Dermis blood vessel endothelial cell (primary cell): ENCODE data around the gene MEGF10. TPM values are rescaled to one million over a fixed set of nuclear protein-coding genes. Genes with fewer than 3 reads are reported as not detected.

Source experiments
- DNase-seq: peaks from one replicate; pipeline ENCODE4 v3.0.0; 2010
- total RNA-seq: library from RNA; depleted of rRNA; stranded (reverse); fragments of >200 nt; gene quantifications from 2 replicates; pipeline ENCODE4 v1.2.3, GENCODE V29; 2014

The MEGF10 gene
- total RNA-seq, 1 donor from 2014 or later, result 1.4 TPM

- no peak for DNase-seq
Measured at GRCh38 chr5:127370631-127371030, 80.0 kb downstream of the MEGF10 start.

- DNase-seq, result peak; percentile 2
Measured at GRCh38 chr5:127373858-127374491, 83.4 kb downstream of the MEGF10 start.

GRCh38 chr5:127375124-127375523 is 84.5 kb downstream of the MEGF10 start:
- no peak for DNase-seq

- DNase-seq, result no peak
Measured at GRCh38 chr5:127375544-127376091, 85.0 kb downstream of the MEGF10 start.

GRCh38 chr5:127377651-127378050 is 87.1 kb downstream of the MEGF10 start:
- no peak for DNase-seq

GRCh38 chr5:127385936-127386335 is 95.3 kb downstream of the MEGF10 start:
- no peak for DNase-seq

- DNase-seq, result no peak
Measured at GRCh38 chr5:127386557-127386956, 96.0 kb downstream of the MEGF10 start.

GRCh38 chr5:127389601-127390000 is 99.0 kb downstream of the MEGF10 start:
- DNase-seq, result no peak

- DNase-seq, result no peak
Measured at GRCh38 chr5:127392762-127393161, 102.2 kb downstream of the MEGF10 start.

GRCh38 chr5:127396490-127397155 is 106.0 kb downstream of the MEGF10 start:
- no peak for DNase-seq

- no peak for DNase-seq
Measured at GRCh38 chr5:127398508-127398907, 107.9 kb downstream of the MEGF10 start.

GRCh38 chr5:127399068-127399467 is 108.5 kb downstream of the MEGF10 start:
- DNase-seq, result no peak

GRCh38 chr5:127400539-127400938 is 109.9 kb downstream of the MEGF10 start:
- DNase-seq, result no peak

- no peak for DNase-seq
Measured at GRCh38 chr5:127400946-127401670, 110.5 kb downstream of the MEGF10 start.

- no peak for DNase-seq
Measured at GRCh38 chr5:127402361-127402760, 111.8 kb downstream of the MEGF10 start.

- DNase-seq, result no peak
Measured at GRCh38 chr5:127404190-127404589, 113.6 kb downstream of the MEGF10 start.

GRCh38 chr5:127406326-127407121 is 115.9 kb downstream of the MEGF10 start:
- no peak for DNase-seq

- DNase-seq, result no peak
Measured at GRCh38 chr5:127409246-127409917, 118.8 kb downstream of the MEGF10 start.

- no peak for DNase-seq
Measured at GRCh38 chr5:127409921-127410675, 119.5 kb downstream of the MEGF10 start.

- no peak for DNase-seq
Measured at GRCh38 chr5:127410959-127411358, 120.4 kb downstream of the MEGF10 start.

GRCh38 chr5:127411381-127411780 is 120.8 kb downstream of the MEGF10 start:
- no peak for DNase-seq
